NCI-H2029 (cell line): ENCODE results near the gene FAM221A.
"Not testable (repeated sequence)": the region's sequence is repeated elsewhere in the genome, so short reads cannot be mapped to it uniquely, and the experiment has no call there.

Experiments used
- DNase-seq: peaks from one replicate; lab custom pipeline; 2025; lab: John Stamatoyannopoulos, UW

The FAM221A gene

GRCh38 chr7:23679898-23680413 lies at the start of gene FAM221A:
FAM221A (plus strand) TSS chr7:23680199; CDS start chr7:23680219, 20 bp downstream.
- DNase-seq, result peak; percentile 88

GRCh38 chr7:23633417-23633816 lies 46.6 kb upstream of the FAM221A start:
- DNase-seq, result no peak

GRCh38 chr7:23645822-23646221 lies 34.2 kb upstream of the FAM221A start:
- DNase-seq, result no peak

GRCh38 chr7:23653942-23654341 lies 26.1 kb upstream of the FAM221A start:
- no peak for DNase-seq

- DNase-seq, result peak; percentile 0
Observed at GRCh38 chr7:23654508-23654907, 25.5 kb upstream of the FAM221A start.

- DNase-seq, result no peak
Observed at GRCh38 chr7:23655433-23655832, 24.6 kb upstream of the FAM221A start.

- no peak for DNase-seq
Observed at GRCh38 chr7:23658831-23659427, 21.1 kb upstream of the FAM221A start.

GRCh38 chr7:23661385-23661784 lies 18.6 kb upstream of the FAM221A start:
- DNase-seq, result no peak

- DNase-seq, result no peak
Observed at GRCh38 chr7:23662124-23662983, 17.6 kb upstream of the FAM221A start.

- DNase-seq, result no peak
Observed at GRCh38 chr7:23662984-23663313, 17.1 kb upstream of the FAM221A start.

GRCh38 chr7:23664122-23664521 lies 15.9 kb upstream of the FAM221A start:
- DNase-seq, result no peak

GRCh38 chr7:23672033-23672432 lies 8.0 kb upstream of the FAM221A start:
- DNase-seq, result no peak

- DNase-seq, result peak; percentile 85
Observed at GRCh38 chr7:23680414-23681405, 711 bp downstream of the FAM221A start.

- not testable (repeated sequence) for DNase-seq
Observed at GRCh38 chr7:23684041-23684440, 4.0 kb downstream of the FAM221A start.

GRCh38 chr7:23685731-23686130 lies 5.7 kb downstream of the FAM221A start:
- no peak for DNase-seq

GRCh38 chr7:23687011-23687410 lies 7.0 kb downstream of the FAM221A start:
- no peak for DNase-seq

GRCh38 chr7:23689165-23689564 lies 9.2 kb downstream of the FAM221A start:
- no peak for DNase-seq

- no peak for DNase-seq
Observed at GRCh38 chr7:23691320-23691719, 11.3 kb downstream of the FAM221A start.

- no peak for DNase-seq
Observed at GRCh38 chr7:23693224-23693623, 13.2 kb downstream of the FAM221A start.

- DNase-seq, result peak; percentile 28
Observed at GRCh38 chr7:23696916-23697441, 17.0 kb downstream of the FAM221A start.

GRCh38 chr7:23698822-23699221 lies 18.8 kb downstream of the FAM221A start:
- DNase-seq, result no peak

GRCh38 chr7:23700046-23700445 lies 20.0 kb downstream of the FAM221A start:
- no peak for DNase-seq
